Thyroid gland (tissue), 4 donors: ENCODE data around the gene SLC25A41. TPM values are rescaled to one million over a fixed set of nuclear protein-coding genes. Genes with fewer than 3 reads are reported as not detected.

Source experiments
- DNase-seq, 2 donors: peaks; one replicate each; pipeline ENCODE4 v3.0.0-alpha.2; 2019
- H3K27ac ChIP-seq, 3 donors: fragments of 200-600 bp; sonication (generic); 1 replicate in 2 of 3; 2 replicates in 1 of 3; pipeline ENCODE4 v1.5.1; 2016 to 2019; ENCODE audit warnings: mild to moderate bottlenecking in 1 of 3, moderate library complexity in 1 of 3
- H3K27me3 ChIP-seq: fragments of 200-600 bp; sonication (generic); one replicate; pipeline ENCODE4 v1.5.1; 2019
- H3K36me3 ChIP-seq, 2 donors: fragments of 200-600 bp; sonication (generic); one replicate each; pipeline ENCODE4 v1.5.1; 2016 to 2019
- H3K4me1 ChIP-seq, 2 donors: fragments of 200-600 bp; sonication (generic); one replicate each; pipeline ENCODE4 v1.5.1; 2017 to 2019
- H3K4me3 ChIP-seq, 3 donors: fragments of 200-600 bp; sonication (generic); replicated peaks in 1 of 3; 1 replicate in 2 of 3; 2 replicates in 1 of 3; pipeline ENCODE4 v1.5.1; 2016; ENCODE audit warnings: mild to moderate bottlenecking in 1 of 3
- H3K9me3 ChIP-seq: fragments of 200-600 bp; sonication (generic); one replicate; pipeline ENCODE4 v1.5.1; 2017
- CTCF ChIP-seq, 6 experiments: fragments of 200-600 bp in 3 of 6; fragments of 450-650 bp in 3 of 6; sonication (generic) in 3 of 6; IDR thresholded peaks; one replicate each; pipeline ENCODE4 v1.5.1; 2016 to 2019; ENCODE audit warnings: antibody characterized with exemption in 6 of 6, mild to moderate bottlenecking in 2 of 6, inconsistent platforms in 1 of 6, moderate library complexity in 1 of 6
- POLR2A ChIP-seq, 2 donors: fragments of 450-650 bp; IDR thresholded peaks; one replicate each; pipeline ENCODE4 v1.6.1; 2017; ENCODE audit warnings: antibody characterized with exemption in 2 of 2, mild to moderate bottlenecking in 2 of 2, moderate library complexity in 1 of 2
- WGBS, 2 donors: methylation state at CpG; one replicate each; pipeline ENCODE4 v1.1.5; 2017; 5-methylcytosine and 5-hydroxymethylcytosine counted together
- intact Hi-C: fragments of 100-400 bp; cut with DNase I; formaldehyde crosslinking; loops from one replicate; pipeline ENCODE4 v1.15.1; 2023
- total RNA-seq, 4 donors: library from RNA; depleted of rRNA; stranded (reverse); fragments of >200 nt; gene quantifications; one replicate each; pipeline ENCODE4 v1.2.3, GENCODE V29; 2016

SLC25A41 gene
- total RNA-seq, 4 donors from 2014 or later: 0.33 TPM; not detected in 3

GRCh38 chr19:6473647-6474046 is 40.1 kb upstream of the SLC25A41 start:
- H3K4me1 ChIP-seq: peaks cover 8 to 16% of the 10 kb centered on the region in 2 donors
- H3K27ac ChIP-seq: no peak overlapping the region
- 68 to 77% methylated on average over 7 to 9 of the region's 9 CpGs for WGBS, 2 donors
- DNase-seq: no peak
- intact Hi-C loops: no loop called here
- H3K9me3 ChIP-seq: no peaks in the 10 kb centered on the region
- TF ChIP-seq CTCF (IDR thresholded peaks at IDR 0.05): no peak
- TF ChIP-seq POLR2A (IDR thresholded peaks at IDR 0.05): no peak
- no peaks in the 10 kb centered on the region for H3K36me3 ChIP-seq
- H3K27me3 ChIP-seq: peaks cover 14% of the 10 kb centered on the region
- no peak overlapping the region for H3K4me3 ChIP-seq

GRCh38 chr19:6472713-6473112 is 39.1 kb upstream of the SLC25A41 start:
- WGBS, 2 donors: 58 to 68% methylated on average over 4 of the region's 4 CpGs
- Histone ChIP-seq H3K4me1 (peaks cover 8 to 16% of the 10 kb centered on the region in 2 donors), H3K36me3 (peaks cover 0 to 5% of the 10 kb centered on the region in 2 donors), H3K4me3 (no peak overlapping the region), H3K9me3 (no peaks in the 10 kb centered on the region), H3K27ac (no peak overlapping the region), H3K27me3 (peaks cover 14% of the 10 kb centered on the region)
- TF ChIP-seq POLR2A (IDR thresholded peaks at IDR 0.05): no peak
- DNase-seq: no peak
- intact Hi-C loops: no loop called here

- Histone ChIP-seq H3K4me3 (no peak overlapping the region), H3K27ac (no peak overlapping the region), H3K36me3 (peaks cover 0 to 5% of the 10 kb centered on the region in 2 donors), H3K4me1 (peaks cover 7 to 8% of the 10 kb centered on the region in 2 donors), H3K9me3 (no peaks in the 10 kb centered on the region), H3K27me3 (peaks cover 4% of the 10 kb centered on the region)
- intact Hi-C loops: no loop called here
- TF ChIP-seq POLR2A (IDR thresholded peaks at IDR 0.05) (no peak), CTCF (IDR thresholded peaks at IDR 0.05) (no peak)
- 70 to 71% methylated on average over 14 of the region's 14 CpGs for WGBS, 2 donors
- no peak for DNase-seq
These were observed 37.5 kb upstream of the SLC25A41 start for GRCh38 chr19:6471076-6471475.

GRCh38 chr19:6470173-6470572 is 36.6 kb upstream of the SLC25A41 start:
- DNase-seq: no peak
- Histone ChIP-seq H3K27me3 (peaks cover under 1% of the 10 kb centered on the region), H3K4me1 (peaks cover 0 to 6% of the 10 kb centered on the region in 2 donors), H3K36me3 (peaks cover 0 to 5% of the 10 kb centered on the region in 2 donors), H3K27ac (no peak overlapping the region), H3K4me3 (no peak overlapping the region), H3K9me3 (no peaks in the 10 kb centered on the region)
- TF ChIP-seq POLR2A (IDR thresholded peaks at IDR 0.05) (no peak), CTCF (IDR thresholded peaks at IDR 0.05) (no peak)
- intact Hi-C loops: no loop called here
- WGBS, 2 donors: 71 to 79% methylated on average over 8 of the region's 8 CpGs

GRCh38 chr19:6467384-6467783 is 33.8 kb upstream of the SLC25A41 start:
- Histone ChIP-seq H3K4me1 (peaks cover 0 to 13% of the 10 kb centered on the region in 2 donors), H3K36me3 (peaks cover 0 to 5% of the 10 kb centered on the region in 2 donors), H3K27ac (no peak overlapping the region), H3K4me3 (no peak overlapping the region), H3K9me3 (no peaks in the 10 kb centered on the region), H3K27me3 (no peaks in the 10 kb centered on the region)
- intact Hi-C loops: no loop called here
- WGBS, 2 donors: 73 to 90% methylated on average over 2 to 8 of the region's 8 CpGs
- no peak for DNase-seq
- TF ChIP-seq POLR2A (IDR thresholded peaks at IDR 0.05) (no peak), CTCF (IDR thresholded peaks at IDR 0.05) (no peak)
